ENCODE measurements around the gene MICAL2.

- TF ChIP-seq CTCF (IDR thresholded peaks at IDR 0.05): peak; percentile 30; the same call in 2 of the 3 replicates
- no peak for TF ChIP-seq REST (IDR thresholded peaks at IDR 0.05)
- no peak for TF ChIP-seq ZNF302 (CRISPR knock-in tag; IDR thresholded peaks at IDR 0.05)
- no peak for TF ChIP-seq ZFP36 (IDR thresholded peaks at IDR 0.05; ENCODE audit: borderline replicate concordance, partially characterized antibody)
- TF ChIP-seq NFE2L2 (conservative IDR thresholded peaks at IDR 0.05; ENCODE audit: low read length): no peak
- TF ChIP-seq MAFK (IDR thresholded peaks at IDR 0.05; ENCODE audit: partially characterized antibody): no peak
- no peak for TF ChIP-seq POLR2AphosphoS2 (conservative IDR thresholded peaks at IDR 0.05; ENCODE audit: low read length)
- TF ChIP-seq HOXA7 (CRISPR knock-in tag; IDR thresholded peaks at IDR 0.05): no peak
Observed at GRCh38 chr11:12088047-12088481, 22.3 kb upstream of the MICAL2 start.

Data from A549 (cell line).